ENCODE data around the gene LIPT2.

GRCh38 chr11:74473382-74474173 is 19.9 kb downstream of the LIPT2 start:
- TF ChIP-seq POLR2A (IDR thresholded peaks at IDR 0.05) = no peak
- TF ChIP-seq CTCF (IDR thresholded peaks at IDR 0.05) = no peak
